Putamen (tissue), 1 donor: Measurements from ENCODE around the gene PABPC5.

Experiments used
- DNase-seq: peaks from one replicate; pipeline ENCODE4 v3.0.0-alpha.2; 2016; ENCODE audit warnings: low spot score

The PABPC5 gene

DNA sequence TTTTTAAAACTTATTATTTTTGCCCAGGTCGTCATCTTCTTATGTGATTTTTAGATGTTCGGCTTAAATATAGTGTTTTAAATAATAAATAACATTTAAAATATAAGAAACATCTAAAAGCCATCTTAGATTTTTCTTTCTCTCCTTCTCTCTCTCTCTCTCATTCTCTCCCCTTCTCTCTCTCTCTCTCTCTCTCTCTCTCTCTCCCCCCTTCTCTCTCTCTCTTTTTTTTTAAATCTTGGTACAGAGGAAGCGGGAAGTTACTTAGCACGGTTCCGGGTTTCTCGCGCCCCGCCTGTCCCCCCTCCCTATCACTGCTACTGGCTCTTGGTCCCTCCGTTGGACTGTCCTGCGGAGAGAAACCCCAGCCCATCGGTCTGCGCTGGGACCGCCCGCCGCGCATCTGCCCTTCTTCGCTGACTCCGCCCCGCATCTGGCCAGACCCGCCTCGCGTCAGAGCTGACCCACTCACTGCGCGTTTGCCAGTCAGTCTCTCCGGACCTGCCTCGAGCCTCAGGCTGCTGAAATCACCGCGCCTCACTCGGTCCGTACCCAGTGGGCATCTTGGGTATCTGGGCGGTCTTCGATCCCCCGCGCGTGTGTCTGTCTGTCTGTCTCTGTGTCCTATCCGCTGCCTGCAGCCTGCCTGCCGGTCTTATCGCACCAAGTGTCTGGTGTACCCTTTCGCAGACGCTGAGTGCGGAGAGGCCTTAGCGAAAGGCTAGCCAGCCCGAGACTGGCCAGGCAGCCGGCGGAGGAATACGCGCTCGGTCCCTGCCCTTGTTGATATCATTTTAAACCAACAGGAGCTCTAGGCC is at the start of gene PABPC5:
PABPC5 (plus strand) TSS at position 489 of the 818 bp plus-strand sequence. CDS start 739 bp downstream, outside the sequence.
- DNase-seq, result peak; percentile 77

DNA sequence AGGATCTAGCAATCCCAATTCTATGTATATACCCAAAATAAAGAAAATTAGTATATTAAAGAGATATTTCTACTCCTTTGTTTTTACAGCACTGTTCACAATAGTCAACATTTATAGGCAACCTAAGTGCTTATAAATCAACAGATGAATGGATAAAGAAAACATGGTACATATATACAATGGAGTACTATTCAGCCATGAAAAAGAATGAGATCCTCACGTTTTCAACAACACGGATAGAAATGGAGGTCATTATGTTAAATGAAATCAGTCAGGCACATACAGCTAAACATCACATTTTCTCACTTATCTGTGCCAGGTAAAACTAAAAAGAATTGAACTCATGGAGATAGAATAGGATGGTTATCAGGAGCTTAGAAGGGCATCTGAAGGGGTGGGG is 45.6 kb upstream of the PABPC5 start:
- DNase-seq, result no peak

DNA sequence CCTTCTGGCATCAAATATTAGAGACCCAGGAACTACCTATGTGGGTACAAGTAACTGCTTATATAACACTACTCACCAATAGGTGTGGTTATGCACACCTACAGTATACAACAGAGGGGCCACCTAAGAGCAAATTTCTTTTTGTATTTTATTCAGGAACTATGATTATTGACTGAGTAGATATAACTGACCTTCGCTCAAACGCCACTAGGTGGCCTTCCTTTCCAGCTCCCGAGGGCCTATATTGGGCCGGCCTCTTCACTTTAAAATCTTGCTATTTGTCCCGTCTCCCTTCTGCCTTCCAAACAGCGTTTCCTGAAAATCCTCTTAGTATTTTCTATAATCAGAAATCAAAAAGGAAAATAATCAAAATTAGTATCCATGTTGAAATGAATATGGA is 19.9 kb upstream of the PABPC5 start:
- DNase-seq, result no peak

DNA sequence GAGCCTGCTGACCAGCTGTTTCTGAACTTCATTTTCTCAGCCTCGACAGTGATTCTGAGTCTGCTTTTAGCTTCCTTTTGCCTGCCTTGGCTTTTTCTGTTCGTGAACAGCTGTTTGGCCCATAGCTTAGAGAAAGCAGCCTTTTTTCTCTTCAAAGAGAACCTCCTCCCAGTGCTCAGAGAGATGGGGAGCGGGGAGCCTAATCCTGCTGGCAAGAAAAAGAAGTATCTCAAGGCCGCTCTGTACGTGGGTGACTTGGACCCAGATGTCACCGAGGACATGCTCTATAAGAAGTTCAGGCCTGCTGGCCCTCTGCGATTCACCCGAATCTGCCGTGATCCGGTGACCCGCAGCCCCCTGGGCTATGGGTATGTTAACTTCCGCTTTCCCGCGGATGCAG is 756 bp downstream of the PABPC5 start:
- peak; percentile 2 for DNase-seq
